Measurements from ENCODE around the gene DLGAP1. TPM values are rescaled to one million over a fixed set of nuclear protein-coding genes. Genes with fewer than 3 reads are reported as not detected.

The DLGAP1 gene
- total and polyA plus RNA-seq, 2 of the 8 experiments (the other 6 are each of a cell fraction or from before 2014, with no cell fraction given), result 11.8 to 16.9 TPM

- no peak overlapping the region for H2BK120ac ChIP-seq (replicated peaks; ENCODE audit: low read depth, low read length)
- no peak for TF ChIP-seq KDM4A (IDR thresholded peaks at IDR 0.05; ENCODE audit: low read depth, low read length, severe bottlenecking)
- no peak for TF ChIP-seq CHD1 (IDR thresholded peaks at IDR 0.05; ENCODE audit: low read depth, low read length)
- TF ChIP-seq BCL11A (IDR thresholded peaks at IDR 0.05; ENCODE audit: low read depth in 2 of 2, low read length in 2 of 2), result no peak
- TF ChIP-seq SUZ12 (IDR thresholded peaks at IDR 0.05; ENCODE audit: low read length), result no peak
- TF ChIP-seq PHF8 (conservative IDR thresholded peaks at IDR 0.05; ENCODE audit: low read depth, low read length), result no peak
- TF ChIP-seq YY1 (IDR thresholded peaks at IDR 0.05; ENCODE audit: low read depth, low read length), result no peak
- TF ChIP-seq POU5F1 (IDR thresholded peaks at IDR 0.05; ENCODE audit: low read depth, low read length), result no peak
- no peak for TF ChIP-seq RNF2 (IDR thresholded peaks at IDR 0.05; ENCODE audit: borderline replicate concordance, low read depth, low read length, missing control alignments, poor library complexity, severe bottlenecking)
- 83% methylated on average over 4 of the region's 4 CpGs; no CpG with 5 or more reads in 1 of the 2 experiments for WGBS, 2 experiments (ENCODE audit: extremely low coverage in 1 of 2, insufficient coverage in 1 of 2, insufficient read length in 1 of 2, insufficient replicate concordance in 2 of 2, low coverage in 1 of 2, low lambda C conversion rate in 2 of 2, missing lambda C conversion rate in 1 of 2)
- H4K8ac ChIP-seq (ENCODE audit: extremely low read depth, insufficient read depth, low read length), result no peak overlapping the region
- no peak overlapping the region for H3K4me3 ChIP-seq (ENCODE audit: extremely low read depth in 1 of 4, insufficient read depth in 2 of 4, low read depth in 3 of 4, low read length in 4 of 4)
- H3K56ac ChIP-seq (replicated peaks; ENCODE audit: insufficient read length, low read depth, low read length), result no peak overlapping the region
- H3K14ac ChIP-seq (ENCODE audit: insufficient read length), result no peak overlapping the region
- H3K23ac ChIP-seq (ENCODE audit: insufficient read length), result no peak overlapping the region
- no peak overlapping the region for H2BK20ac ChIP-seq (ENCODE audit: low read length)
- no peak for DNase-seq (ENCODE audit: low read depth in 1 of 2, low spot score in 2 of 2)
- peaks cover 0 to 30% of the 10 kb centered on the region in 2 experiments; a peak in 2 of 4 replicates for H3K79me2 ChIP-seq (ENCODE audit: control insufficient read depth in 1 of 2, insufficient read depth in 2 of 2, low read length in 2 of 2)
- H3K9ac ChIP-seq (replicated peaks in 1 of 4; ENCODE audit: extremely low read depth in 1 of 4, low read depth in 3 of 4, low read length in 3 of 4), result no peak overlapping the region
- no peaks in the 10 kb centered on the region for H3K23me2 ChIP-seq (ENCODE audit: low read depth, low read length)
- H3K18ac ChIP-seq (ENCODE audit: extremely low read depth, low read length), result no peak overlapping the region; the same call in 1 of the 2 replicates
- no peak overlapping the region for H3K4ac ChIP-seq (replicated peaks; ENCODE audit: insufficient read length, low read depth, low read length)
- H3K4me2 ChIP-seq (ENCODE audit: insufficient read depth in 1 of 2, low read depth in 2 of 2, low read length in 2 of 2), result no peak overlapping the region
- no peak overlapping the region for H4K5ac ChIP-seq (ENCODE audit: insufficient read length, low read depth, low read length)
- H3K36me3 ChIP-seq (ENCODE audit: control insufficient read depth in 2 of 4, insufficient read depth in 4 of 4, low read length in 3 of 4), result no peaks in the 10 kb centered on the region
- ChIA-PET CTCF (ENCODE audit: partially characterized antibody) (no interaction called here), POLR2A (ENCODE audit: partially characterized antibody) (no interaction called here)
- H2BK5ac ChIP-seq (ENCODE audit: low read depth, low read length), result no peak overlapping the region
- H4K91ac ChIP-seq (replicated peaks; ENCODE audit: insufficient read length, low read length), result no peak overlapping the region
- H3K27me3 ChIP-seq (replicated peaks in 1 of 4; ENCODE audit: control insufficient read depth in 3 of 4, extremely low read depth in 1 of 4, insufficient read depth in 3 of 4, low read length in 3 of 4), result no peaks in the 10 kb centered on the region
- H3K9me3 ChIP-seq (ENCODE audit: insufficient read depth in 2 of 2, low read depth in 1 of 2, low read length in 1 of 2), result no peaks in the 10 kb centered on the region
- FAIRE-seq, result no peak
- 0 out of 2 replicates have a peak overlapping the region, but pooled peaks have one; percentile 3 for H2BK15ac ChIP-seq (ENCODE audit: low read length)
- H3K4me1 ChIP-seq (replicated peaks in 1 of 4; ENCODE audit: control insufficient read depth in 3 of 4, insufficient read depth in 4 of 4, low read length in 3 of 4), result peaks cover 4 to 22% (median 19%) of the 10 kb centered on the region in 4 experiments
- H2AK5ac ChIP-seq (ENCODE audit: low read depth, low read length), result no peak overlapping the region
- no peak overlapping the region for H2AFZ ChIP-seq (ENCODE audit: low read length)
- H2BK12ac ChIP-seq (ENCODE audit: low read depth, low read length), result no peak overlapping the region
- H3K27ac ChIP-seq (ENCODE audit: low read depth, low read length), result no peak overlapping the region
- H4K20me1 ChIP-seq (replicated peaks in 1 of 2; ENCODE audit: control insufficient read depth in 1 of 2, insufficient read depth in 2 of 2, low read length in 2 of 2), result peaks cover 5 to 6% of the 10 kb centered on the region in 2 experiments
- 0 out of 2 replicates have a peak, but pooled peaks cover 2% of the 10 kb centered on the region for H3K79me1 ChIP-seq (ENCODE audit: low read depth, low read length)
These were observed 97.5 kb downstream of the DLGAP1 start for GRCh38 chr18:4357579-4357978.
